Prostate gland (tissue), 2 donors: Measurements from ENCODE around the gene SLC12A5.

Experiments used
- POLR2AphosphoS5 ChIP-seq: sonication (generic); formaldehyde crosslinking; IDR thresholded peaks from one replicate; pipeline ENCODE4 v1.6.1; 2017; ENCODE audit warnings: antibody characterized with exemption
- TF ChIP-seq, protein P1 (sequence below), 4 experiments: fragments of 200-600 bp in 2 of 4; fragments of 450-650 bp in 2 of 4; sonication (generic) in 2 of 4; IDR thresholded peaks; 1 replicate in 3 of 4; 2 replicates in 1 of 4; pipeline ENCODE4 v1.5.1; 2016 to 2019; ENCODE audit warnings: antibody characterized with exemption in 4 of 4, mild to moderate bottlenecking in 2 of 4, moderate library complexity in 2 of 4

GRCh38 chr20:46034039-46034438 lies 5.0 kb downstream of the SLC12A5 start:
- TF ChIP-seq, protein P1, sequence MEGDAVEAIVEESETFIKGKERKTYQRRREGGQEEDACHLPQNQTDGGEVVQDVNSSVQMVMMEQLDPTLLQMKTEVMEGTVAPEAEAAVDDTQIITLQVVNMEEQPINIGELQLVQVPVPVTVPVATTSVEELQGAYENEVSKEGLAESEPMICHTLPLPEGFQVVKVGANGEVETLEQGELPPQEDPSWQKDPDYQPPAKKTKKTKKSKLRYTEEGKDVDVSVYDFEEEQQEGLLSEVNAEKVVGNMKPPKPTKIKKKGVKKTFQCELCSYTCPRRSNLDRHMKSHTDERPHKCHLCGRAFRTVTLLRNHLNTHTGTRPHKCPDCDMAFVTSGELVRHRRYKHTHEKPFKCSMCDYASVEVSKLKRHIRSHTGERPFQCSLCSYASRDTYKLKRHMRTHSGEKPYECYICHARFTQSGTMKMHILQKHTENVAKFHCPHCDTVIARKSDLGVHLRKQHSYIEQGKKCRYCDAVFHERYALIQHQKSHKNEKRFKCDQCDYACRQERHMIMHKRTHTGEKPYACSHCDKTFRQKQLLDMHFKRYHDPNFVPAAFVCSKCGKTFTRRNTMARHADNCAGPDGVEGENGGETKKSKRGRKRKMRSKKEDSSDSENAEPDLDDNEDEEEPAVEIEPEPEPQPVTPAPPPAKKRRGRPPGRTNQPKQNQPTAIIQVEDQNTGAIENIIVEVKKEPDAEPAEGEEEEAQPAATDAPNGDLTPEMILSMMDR (IDR thresholded peaks at IDR 0.05): no peak
- no peak for TF ChIP-seq POLR2AphosphoS5
